Kidney epithelial cell (primary cell): ENCODE data around the gene PRF1. TPM values are rescaled to one million over a fixed set of nuclear protein-coding genes. Genes with fewer than 3 reads are reported as not detected.

ENCODE experiments used
- DNase-seq: peaks from one replicate; pipeline ENCODE4 v3.0.0-alpha.2; 2010; ENCODE audit warnings: low read depth
- H3K27me3 ChIP-seq: 2 replicates; pipeline ENCODE4 v1.6.0; 2011; ENCODE audit warnings: low read length; ENCODE audit not compliant: control insufficient read depth, insufficient read depth
- H3K36me3 ChIP-seq: 2 replicates; pipeline ENCODE4 v1.5.1; 2011; ENCODE audit warnings: low read length; ENCODE audit not compliant: control insufficient read depth, insufficient read depth
- H3K4me3 ChIP-seq: 2 replicates; pipeline ENCODE4 v1.5.1; 2011; ENCODE audit warnings: low read depth, mild to moderate bottlenecking, control low read depth, low read length
- total RNA-seq: library from RNA; depleted of rRNA; stranded (reverse); fragments of >200 nt; gene quantifications from 2 replicates; pipeline ENCODE4 v1.2.3, GENCODE V29; 2015
- TF ChIP-seq, protein P1 (sequence below): IDR thresholded peaks from 2 replicates; pipeline ENCODE4 v1.5.1; 2011; ENCODE audit warnings: mild to moderate bottlenecking, moderate library complexity, low read length, control low read depth, inconsistent platforms; ENCODE audit not compliant: insufficient read depth, poor library complexity, severe bottlenecking

PRF1 gene
- total RNA-seq, 1 donor from 2014 or later: not detected

DNA sequence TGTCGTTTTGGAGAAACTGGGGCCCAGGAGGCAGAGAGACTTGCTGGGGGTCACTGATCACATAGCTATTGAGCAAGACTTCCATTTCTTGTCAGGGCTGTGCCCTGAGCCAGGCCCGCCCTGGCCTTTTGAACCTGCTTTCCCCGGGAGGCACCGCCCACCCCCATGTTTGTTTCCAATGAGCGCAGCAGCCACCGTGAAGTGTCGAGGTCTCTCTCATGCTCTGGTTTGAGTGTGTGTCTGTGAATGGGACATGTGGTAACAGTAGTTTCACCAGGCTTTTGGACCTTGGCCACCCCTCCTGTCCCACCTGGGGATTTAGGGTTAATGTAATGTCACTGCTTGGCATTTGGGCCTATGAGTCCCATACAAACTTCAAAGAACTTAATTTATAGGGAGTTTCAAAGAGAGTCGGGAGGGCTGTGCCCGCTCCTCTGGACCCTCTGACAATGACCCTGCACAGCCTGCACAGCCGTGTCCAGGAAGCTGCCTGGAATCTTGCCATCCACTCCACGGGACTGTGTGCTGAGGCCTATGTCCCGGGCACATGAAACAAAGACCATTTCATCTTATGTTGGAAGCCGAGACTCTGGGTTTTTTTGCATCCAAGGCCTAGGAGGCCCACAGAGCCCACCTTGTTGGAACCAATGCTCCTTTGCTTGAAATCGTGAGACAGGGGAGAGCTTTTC is 6.3 kb downstream of the PRF1 start:
- H3K4me3 ChIP-seq: no peak overlapping the region
- H3K27me3 ChIP-seq: peaks cover 1% of the 10 kb centered on the region
- TF ChIP-seq, protein P1, sequence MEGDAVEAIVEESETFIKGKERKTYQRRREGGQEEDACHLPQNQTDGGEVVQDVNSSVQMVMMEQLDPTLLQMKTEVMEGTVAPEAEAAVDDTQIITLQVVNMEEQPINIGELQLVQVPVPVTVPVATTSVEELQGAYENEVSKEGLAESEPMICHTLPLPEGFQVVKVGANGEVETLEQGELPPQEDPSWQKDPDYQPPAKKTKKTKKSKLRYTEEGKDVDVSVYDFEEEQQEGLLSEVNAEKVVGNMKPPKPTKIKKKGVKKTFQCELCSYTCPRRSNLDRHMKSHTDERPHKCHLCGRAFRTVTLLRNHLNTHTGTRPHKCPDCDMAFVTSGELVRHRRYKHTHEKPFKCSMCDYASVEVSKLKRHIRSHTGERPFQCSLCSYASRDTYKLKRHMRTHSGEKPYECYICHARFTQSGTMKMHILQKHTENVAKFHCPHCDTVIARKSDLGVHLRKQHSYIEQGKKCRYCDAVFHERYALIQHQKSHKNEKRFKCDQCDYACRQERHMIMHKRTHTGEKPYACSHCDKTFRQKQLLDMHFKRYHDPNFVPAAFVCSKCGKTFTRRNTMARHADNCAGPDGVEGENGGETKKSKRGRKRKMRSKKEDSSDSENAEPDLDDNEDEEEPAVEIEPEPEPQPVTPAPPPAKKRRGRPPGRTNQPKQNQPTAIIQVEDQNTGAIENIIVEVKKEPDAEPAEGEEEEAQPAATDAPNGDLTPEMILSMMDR: no peak
- no peak for DNase-seq
- H3K36me3 ChIP-seq: no peaks in the 10 kb centered on the region

DNA sequence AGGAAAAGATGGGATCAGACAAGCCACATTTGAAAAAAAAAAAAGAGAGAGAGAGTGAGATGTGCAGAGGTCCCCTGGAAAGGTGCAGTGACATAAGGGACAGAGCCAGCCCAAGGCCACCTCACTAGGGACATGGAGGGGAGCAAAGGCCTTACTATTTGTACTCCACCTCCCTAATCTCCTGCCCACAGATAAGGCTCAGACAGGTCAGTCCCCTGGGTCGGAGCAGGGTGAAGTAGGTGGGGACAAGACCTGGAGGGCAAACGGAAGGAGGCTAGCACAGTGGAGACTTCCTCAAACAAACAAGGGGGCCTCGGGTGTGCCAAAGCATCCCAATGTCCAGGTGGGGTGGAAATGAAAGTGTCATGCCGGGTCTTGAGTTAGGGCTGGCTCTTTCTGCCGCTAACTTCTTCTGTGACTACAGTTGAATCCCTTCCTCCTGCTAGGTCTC is 7.0 kb downstream of the PRF1 start:
- Histone ChIP-seq H3K36me3 (no peaks in the 10 kb centered on the region), H3K27me3 (peaks cover 2% of the 10 kb centered on the region), H3K4me3 (no peak overlapping the region)
- DNase-seq: no peak
- TF ChIP-seq, protein P1: no peak

DNA sequence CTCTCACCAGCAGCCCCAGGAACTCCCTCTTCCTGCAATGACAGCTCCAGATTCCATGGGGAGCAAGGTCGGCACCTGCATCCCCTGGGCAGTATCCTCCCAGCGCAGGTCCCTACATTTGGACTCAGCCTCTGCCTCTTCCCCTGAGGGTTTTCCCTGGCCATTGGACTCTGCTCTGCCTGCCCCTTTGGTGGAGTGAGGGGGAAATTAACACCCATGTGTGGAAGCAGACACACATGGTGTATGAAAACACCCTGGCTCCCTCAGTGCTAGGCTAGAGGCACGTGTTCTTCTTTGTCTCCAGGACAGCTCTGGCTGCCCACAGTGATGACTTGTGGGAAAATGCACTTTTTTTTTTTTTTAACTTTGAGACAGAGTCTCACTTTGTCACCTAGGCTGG is 8.4 kb downstream of the PRF1 start:
- DNase-seq: no peak
- H3K4me3 ChIP-seq: no peak overlapping the region
- TF ChIP-seq, protein P1: no peak
- peaks cover 2% of the 10 kb centered on the region for H3K27me3 ChIP-seq
- H3K36me3 ChIP-seq: no peaks in the 10 kb centered on the region

DNA sequence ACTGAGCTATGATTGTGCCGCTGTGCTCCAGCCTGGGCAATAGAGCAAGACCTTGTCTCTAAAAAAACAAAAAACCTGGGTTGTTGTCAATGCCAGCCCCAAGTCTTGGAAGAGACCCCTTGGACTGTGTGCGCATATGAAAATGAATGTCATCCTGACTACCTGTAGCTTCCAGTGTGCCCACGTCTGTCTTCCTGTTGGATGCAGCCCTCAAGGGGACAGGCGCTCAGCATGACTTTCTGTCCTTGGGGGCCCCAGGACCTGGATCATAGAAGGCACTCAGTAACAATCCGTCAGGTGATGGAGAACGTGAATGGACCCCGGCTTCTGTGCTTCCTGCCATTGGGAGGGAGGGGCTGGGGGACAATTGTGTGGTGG is 9.0 kb downstream of the PRF1 start:
- H3K36me3 ChIP-seq: no peaks in the 10 kb centered on the region
- H3K27me3 ChIP-seq: peaks cover 2% of the 10 kb centered on the region
- TF ChIP-seq, protein P1: no peak
- no peak overlapping the region for H3K4me3 ChIP-seq
- DNase-seq: no peak

DNA sequence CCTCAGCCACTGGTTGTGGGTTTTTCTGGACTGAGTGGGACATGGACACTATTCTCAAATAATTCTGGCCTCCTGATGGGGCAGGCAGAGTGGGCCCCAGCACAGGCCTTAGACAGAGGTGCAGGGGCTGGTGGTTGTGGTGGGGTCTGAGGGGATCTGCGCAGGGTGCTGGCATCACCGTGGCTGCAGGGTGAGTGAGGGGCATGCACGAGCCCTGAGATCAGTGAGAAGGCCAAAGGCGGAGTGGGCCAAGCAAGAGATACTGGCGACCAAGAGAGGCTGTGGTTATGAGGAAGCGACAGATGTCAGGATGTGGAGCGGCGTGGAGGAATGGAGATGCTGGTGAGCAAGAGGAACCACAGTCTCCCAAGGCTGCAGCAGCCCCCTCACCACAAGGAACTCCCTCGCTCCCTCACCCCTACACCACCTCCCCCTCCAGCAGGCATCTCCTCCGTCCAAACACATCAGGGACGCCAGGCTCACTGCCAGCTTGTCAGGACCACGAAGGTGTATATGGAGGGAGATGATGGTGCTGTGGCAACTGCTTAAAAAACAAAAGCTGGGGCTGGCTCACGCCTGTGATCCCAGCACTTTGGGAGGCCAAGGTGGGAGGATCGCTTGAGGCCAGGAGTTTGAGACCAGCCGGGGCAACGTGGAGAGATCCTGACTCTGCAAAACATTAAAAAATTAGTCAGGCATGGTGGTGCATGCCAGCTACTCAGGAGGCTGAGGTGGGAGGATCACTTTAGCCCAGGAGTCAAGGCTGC is 9.6 kb downstream of the PRF1 start:
- DNase-seq: no peak
- no peaks in the 10 kb centered on the region for H3K36me3 ChIP-seq
- peaks cover 2% of the 10 kb centered on the region for H3K27me3 ChIP-seq
- no peak overlapping the region for H3K4me3 ChIP-seq
- TF ChIP-seq, protein P1: no peak
